ENCODE measurements around the gene SMOC2.

Gene SMOC2

DNA sequence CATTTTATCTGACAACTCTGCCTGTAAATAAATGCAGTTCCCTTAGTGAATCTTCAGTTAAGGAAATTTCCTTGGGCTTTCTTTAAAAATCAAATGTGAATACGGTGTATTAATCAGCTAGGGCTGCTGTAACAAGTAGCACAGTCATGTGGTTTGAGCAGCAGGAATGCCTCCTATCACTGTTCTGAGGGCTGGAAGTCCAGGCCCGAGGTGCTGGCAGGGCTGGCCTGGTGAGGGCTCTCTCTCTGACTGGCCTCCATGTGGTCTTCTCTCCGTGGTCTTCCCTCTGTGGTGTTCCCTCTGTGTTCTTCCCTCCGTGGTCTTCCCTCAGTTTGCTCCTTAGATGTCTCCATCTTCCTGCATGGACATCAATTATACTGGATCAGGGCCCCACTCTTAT lies 124.1 kb downstream of the SMOC2 start:
- TF ChIP-seq CREB1 (IDR thresholded peaks at IDR 0.05; ENCODE audit: low read depth) (no peak), TCF12 (IDR thresholded peaks at IDR 0.05; ENCODE audit: low read depth) (no peak), ZBTB7A (IDR thresholded peaks at IDR 0.05; ENCODE audit: low read depth) (no peak), EP300 (IDR thresholded peaks at IDR 0.05; ENCODE audit: borderline replicate concordance) (no peak), TAF1 (IDR thresholded peaks at IDR 0.05; ENCODE audit: low read depth) (no peak), YY1 (IDR thresholded peaks at IDR 0.05; ENCODE audit: low read depth) (no peak), RAD21 (IDR thresholded peaks at IDR 0.05; ENCODE audit: low read depth) (no peak), REST (IDR thresholded peaks at IDR 0.05; ENCODE audit: low read depth) (no peak), CEBPB (IDR thresholded peaks at IDR 0.05) (no peak), NFIC (IDR thresholded peaks at IDR 0.05) (no peak), TEAD4 (IDR thresholded peaks at IDR 0.05) (no peak), EGR1 (IDR thresholded peaks at IDR 0.05) (no peak), FOXM1 (IDR thresholded peaks at IDR 0.05; ENCODE audit: borderline replicate concordance, low read depth) (no peak)
- TF ChIP-seq, protein P1, sequence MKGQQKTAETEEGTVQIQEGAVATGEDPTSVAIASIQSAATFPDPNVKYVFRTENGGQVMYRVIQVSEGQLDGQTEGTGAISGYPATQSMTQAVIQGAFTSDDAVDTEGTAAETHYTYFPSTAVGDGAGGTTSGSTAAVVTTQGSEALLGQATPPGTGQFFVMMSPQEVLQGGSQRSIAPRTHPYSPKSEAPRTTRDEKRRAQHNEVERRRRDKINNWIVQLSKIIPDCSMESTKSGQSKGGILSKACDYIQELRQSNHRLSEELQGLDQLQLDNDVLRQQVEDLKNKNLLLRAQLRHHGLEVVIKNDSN (IDR thresholded peaks at IDR 0.05) = no peak
- TF ChIP-seq, protein P2, sequence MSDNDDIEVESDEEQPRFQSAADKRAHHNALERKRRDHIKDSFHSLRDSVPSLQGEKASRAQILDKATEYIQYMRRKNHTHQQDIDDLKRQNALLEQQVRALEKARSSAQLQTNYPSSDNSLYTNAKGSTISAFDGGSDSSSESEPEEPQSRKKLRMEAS (IDR thresholded peaks at IDR 0.05) = no peak

DNA sequence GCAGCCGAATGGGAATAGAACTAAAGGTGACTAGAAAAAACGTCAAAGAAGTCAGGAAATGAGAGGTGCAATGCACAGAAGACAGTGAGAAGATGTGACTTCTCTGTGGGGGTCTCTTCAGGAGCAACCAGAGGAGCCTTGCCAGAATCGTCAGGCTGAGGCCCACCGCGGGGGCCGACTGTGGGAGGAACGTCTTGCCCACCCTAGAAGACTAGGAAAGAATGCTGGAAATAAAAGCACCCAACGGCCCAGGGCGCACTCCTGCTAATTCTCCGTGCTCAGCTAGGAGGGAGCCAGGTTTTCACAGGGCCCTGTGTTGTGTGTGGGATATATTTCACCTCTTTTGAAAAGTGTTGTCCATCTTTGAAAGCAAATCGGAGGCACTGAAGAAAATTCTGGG lies 129.2 kb downstream of the SMOC2 start:
- TF ChIP-seq YY1 (IDR thresholded peaks at IDR 0.05; ENCODE audit: low read depth) (no peak), TCF12 (IDR thresholded peaks at IDR 0.05; ENCODE audit: low read depth) (no peak), CREB1 (IDR thresholded peaks at IDR 0.05; ENCODE audit: low read depth) (no peak), ZBTB7A (IDR thresholded peaks at IDR 0.05; ENCODE audit: low read depth) (no peak), EGR1 (IDR thresholded peaks at IDR 0.05) (no peak), TEAD4 (IDR thresholded peaks at IDR 0.05) (no peak), EP300 (IDR thresholded peaks at IDR 0.05; ENCODE audit: borderline replicate concordance) (no peak), FOXM1 (IDR thresholded peaks at IDR 0.05; ENCODE audit: borderline replicate concordance, low read depth) (no peak), TAF1 (IDR thresholded peaks at IDR 0.05; ENCODE audit: low read depth) (no peak), RAD21 (IDR thresholded peaks at IDR 0.05; ENCODE audit: low read depth) (no peak)
- TF ChIP-seq, protein P2 (IDR thresholded peaks at IDR 0.05) = no peak
- TF ChIP-seq, protein P1 (IDR thresholded peaks at IDR 0.05) = no peak

DNA sequence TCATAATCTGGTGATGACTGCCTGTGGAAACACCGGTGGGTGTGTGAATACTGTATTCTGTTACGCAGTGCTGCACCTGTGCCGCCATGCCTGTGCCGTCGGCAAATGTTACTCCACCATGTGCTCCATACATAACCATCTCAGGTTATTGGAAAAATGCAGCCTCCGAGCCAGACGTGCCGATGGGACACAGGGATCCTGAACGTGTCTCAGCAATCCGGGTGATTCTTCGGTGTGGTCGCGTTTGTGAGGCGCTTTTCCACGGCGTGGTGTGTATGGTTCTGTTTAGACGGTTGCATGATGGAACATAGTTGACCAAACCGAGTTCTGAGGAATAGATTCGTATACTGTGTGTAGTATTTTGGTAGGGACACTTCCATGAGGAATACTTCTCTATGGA lies 130.3 kb downstream of the SMOC2 start:
- TF ChIP-seq EGR1 (IDR thresholded peaks at IDR 0.05) = no peak
- TF ChIP-seq CEBPB (IDR thresholded peaks at IDR 0.05) = no peak
- TF ChIP-seq, protein P2 (IDR thresholded peaks at IDR 0.05) = no peak
- TF ChIP-seq TCF12 (IDR thresholded peaks at IDR 0.05; ENCODE audit: low read depth) = no peak
- TF ChIP-seq RAD21 (IDR thresholded peaks at IDR 0.05; ENCODE audit: low read depth) = no peak
- TF ChIP-seq REST (IDR thresholded peaks at IDR 0.05; ENCODE audit: low read depth) = no peak
- TF ChIP-seq TEAD4 (IDR thresholded peaks at IDR 0.05) = no peak
- TF ChIP-seq, protein P1 (IDR thresholded peaks at IDR 0.05) = no peak
- no peak for TF ChIP-seq NFIC (IDR thresholded peaks at IDR 0.05)
- no peak for TF ChIP-seq FOXM1 (IDR thresholded peaks at IDR 0.05; ENCODE audit: borderline replicate concordance, low read depth)
- no peak for TF ChIP-seq EP300 (IDR thresholded peaks at IDR 0.05; ENCODE audit: borderline replicate concordance)
- TF ChIP-seq CREB1 (IDR thresholded peaks at IDR 0.05; ENCODE audit: low read depth) = no peak
- TF ChIP-seq YY1 (IDR thresholded peaks at IDR 0.05; ENCODE audit: low read depth) = no peak
- no peak for TF ChIP-seq ZBTB7A (IDR thresholded peaks at IDR 0.05; ENCODE audit: low read depth)
- TF ChIP-seq TAF1 (IDR thresholded peaks at IDR 0.05; ENCODE audit: low read depth) = no peak

DNA sequence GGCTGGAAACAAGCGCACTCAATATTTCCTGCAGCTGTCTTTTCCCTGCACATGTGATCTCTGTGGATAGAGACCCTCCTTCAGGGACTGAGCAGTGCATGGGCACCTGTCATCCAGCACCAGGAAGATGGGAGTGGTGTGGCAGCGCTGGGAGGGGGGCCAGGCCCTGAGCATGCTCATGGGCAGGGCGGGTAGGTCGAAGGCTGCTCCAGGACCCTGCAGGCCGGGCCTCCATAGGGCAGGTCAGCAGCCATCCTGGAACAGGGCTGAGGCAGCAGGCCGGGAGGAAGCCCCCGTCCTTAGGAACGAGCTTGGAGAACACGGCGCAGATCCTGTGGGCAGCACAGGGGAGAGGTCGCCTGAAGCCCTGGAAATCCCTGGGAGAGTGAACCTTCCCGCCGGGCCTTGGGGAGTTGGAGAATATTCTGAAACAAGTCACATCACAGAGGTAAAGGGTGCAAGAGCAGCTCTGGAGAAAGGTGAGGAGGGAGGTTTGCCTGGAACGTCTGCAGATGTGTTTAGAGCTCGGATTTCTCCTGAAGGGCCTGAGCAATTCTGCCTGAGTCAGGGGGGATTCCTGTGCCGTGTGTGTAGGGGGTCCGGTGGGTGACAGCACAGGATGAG lies 133.2 kb downstream of the SMOC2 start:
- no peak for TF ChIP-seq EP300 (IDR thresholded peaks at IDR 0.05; ENCODE audit: borderline replicate concordance)
- no peak for TF ChIP-seq EGR1 (IDR thresholded peaks at IDR 0.05)
- TF ChIP-seq TAF1 (IDR thresholded peaks at IDR 0.05; ENCODE audit: low read depth) = no peak
- no peak for TF ChIP-seq FOXM1 (IDR thresholded peaks at IDR 0.05; ENCODE audit: borderline replicate concordance, low read depth)
- TF ChIP-seq, protein P2 (IDR thresholded peaks at IDR 0.05) = no peak
